AG04449 (cell line): ENCODE data around the gene LRRC3C.

Experiments used
- CTCF ChIA-PET: fragments of 350-600 bp; formaldehyde crosslinking; extraction: SDS; loops from one replicate; lab custom pipeline; 2021; ENCODE audit warnings: antibody characterized with exemption; lab: Yijun Ruan, JAX
- POLR2A ChIA-PET: fragments of 400-600, 350-600 bp; formaldehyde crosslinking; extraction: SDS; loops from one replicate; lab custom pipeline; 2020; ENCODE audit warnings: antibody characterized with exemption, inconsistent platforms; lab: Yijun Ruan, JAX
- DNase-seq: peaks from one replicate; pipeline ENCODE4 v3.0.0-alpha.2; 2010; ENCODE audit warnings: low read depth, low spot score
- H3K4me3 ChIP-seq: 2 replicates; pipeline ENCODE4 v1.5.1; 2011; ENCODE audit warnings: low read depth, mild to moderate bottlenecking, control low read depth, low read length
- TF ChIP-seq, protein P1 (sequence below): IDR thresholded peaks from one replicate; pipeline ENCODE4 v1.5.1; 2011; ENCODE audit warnings: mild to moderate bottlenecking, moderate library complexity, low read length, control low read depth, inconsistent platforms; ENCODE audit not compliant: insufficient read depth; ENCODE audit errors: missing control alignments

The LRRC3C gene

GRCh38 chr17:39966771-39967170 is 39.2 kb downstream of the LRRC3C start:
- no peak for DNase-seq
- H3K4me3 ChIP-seq: no peak overlapping the region
- POLR2A ChIA-PET: no interaction called here
- TF ChIP-seq, protein P1, sequence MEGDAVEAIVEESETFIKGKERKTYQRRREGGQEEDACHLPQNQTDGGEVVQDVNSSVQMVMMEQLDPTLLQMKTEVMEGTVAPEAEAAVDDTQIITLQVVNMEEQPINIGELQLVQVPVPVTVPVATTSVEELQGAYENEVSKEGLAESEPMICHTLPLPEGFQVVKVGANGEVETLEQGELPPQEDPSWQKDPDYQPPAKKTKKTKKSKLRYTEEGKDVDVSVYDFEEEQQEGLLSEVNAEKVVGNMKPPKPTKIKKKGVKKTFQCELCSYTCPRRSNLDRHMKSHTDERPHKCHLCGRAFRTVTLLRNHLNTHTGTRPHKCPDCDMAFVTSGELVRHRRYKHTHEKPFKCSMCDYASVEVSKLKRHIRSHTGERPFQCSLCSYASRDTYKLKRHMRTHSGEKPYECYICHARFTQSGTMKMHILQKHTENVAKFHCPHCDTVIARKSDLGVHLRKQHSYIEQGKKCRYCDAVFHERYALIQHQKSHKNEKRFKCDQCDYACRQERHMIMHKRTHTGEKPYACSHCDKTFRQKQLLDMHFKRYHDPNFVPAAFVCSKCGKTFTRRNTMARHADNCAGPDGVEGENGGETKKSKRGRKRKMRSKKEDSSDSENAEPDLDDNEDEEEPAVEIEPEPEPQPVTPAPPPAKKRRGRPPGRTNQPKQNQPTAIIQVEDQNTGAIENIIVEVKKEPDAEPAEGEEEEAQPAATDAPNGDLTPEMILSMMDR: no peak
- CTCF ChIA-PET: interaction anchor here (18.6 to 23.7 kb wide), 2 partner anchors 7 to 9 kb away, joined by 450 read pairs; partner anchors contain the start of genes GSDMA and PSMD3

- ChIA-PET POLR2A (interaction anchor here (0.9 kb wide), 1 partner anchor 12 kb away, joined by 3 read pairs; the partner anchor contains the start of gene PSMD3), CTCF (interaction anchor here (1.8 to 23.7 kb wide), 3 partner anchors 7 to 96 kb away, joined by 6 to 450 read pairs (median 450); partner anchors contain the start of genes GSDMA and PSMD3)
- no peak for DNase-seq
- TF ChIP-seq, protein P1: no peak
- H3K4me3 ChIP-seq: no peak overlapping the region
Measured at GRCh38 chr17:39968761-39969160, 41.2 kb downstream of the LRRC3C start.

GRCh38 chr17:39969375-39969774 is 41.8 kb downstream of the LRRC3C start:
- TF ChIP-seq, protein P1: no peak
- no peak overlapping the region for H3K4me3 ChIP-seq
- ChIA-PET CTCF (interaction anchor here (1.8 to 23.7 kb wide), 3 partner anchors 6 to 96 kb away, joined by 6 to 450 read pairs (median 450); partner anchors contain the start of genes GSDMA and PSMD3), POLR2A (no interaction called here)
- DNase-seq: no peak

- TF ChIP-seq, protein P1: no peak
- ChIA-PET CTCF (interaction anchor here (0.9 to 23.7 kb wide), 3 partner anchors 10 to 56 kb away, joined by 3 to 450 read pairs (median 15); partner anchors contain the start of genes GSDMA and PSMD3), POLR2A (no interaction called here)
- no peak for DNase-seq
- H3K4me3 ChIP-seq: no peak overlapping the region
Measured at GRCh38 chr17:39970157-39970692, 42.7 kb downstream of the LRRC3C start.

DNA sequence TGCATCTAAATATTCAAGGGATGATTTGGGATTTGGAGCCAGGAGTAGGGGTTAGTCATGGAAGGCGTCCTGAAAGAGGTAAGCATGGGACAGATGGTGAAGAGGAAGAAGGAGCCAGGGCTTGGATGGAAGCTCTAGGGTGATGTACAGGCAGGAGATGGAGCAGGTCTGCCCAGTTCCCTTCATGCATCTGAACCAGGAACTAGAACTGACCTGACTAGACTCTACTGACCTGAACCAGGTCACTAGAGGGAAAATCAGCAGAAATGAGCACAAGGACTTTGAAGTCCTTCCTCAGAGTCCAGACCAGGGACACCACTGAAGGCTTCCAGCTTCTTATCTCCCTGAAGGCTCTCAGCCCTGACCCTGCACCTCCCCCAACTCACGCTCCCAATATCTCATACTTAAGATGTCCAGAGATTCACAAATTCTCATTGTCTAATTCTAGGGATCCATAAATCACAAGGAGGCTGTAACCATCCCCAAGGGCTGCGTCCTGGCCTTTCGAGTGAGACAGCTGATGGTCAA is 43.6 kb downstream of the LRRC3C start:
- POLR2A ChIA-PET: no interaction called here
- DNase-seq: no peak
- H3K4me3 ChIP-seq: no peak overlapping the region
- CTCF ChIA-PET: interaction anchor here (0.9 to 23.7 kb wide), 3 partner anchors 9 to 55 kb away, joined by 3 to 450 read pairs (median 15); partner anchors contain the start of genes GSDMA and PSMD3
- TF ChIP-seq, protein P1: no peak

DNA sequence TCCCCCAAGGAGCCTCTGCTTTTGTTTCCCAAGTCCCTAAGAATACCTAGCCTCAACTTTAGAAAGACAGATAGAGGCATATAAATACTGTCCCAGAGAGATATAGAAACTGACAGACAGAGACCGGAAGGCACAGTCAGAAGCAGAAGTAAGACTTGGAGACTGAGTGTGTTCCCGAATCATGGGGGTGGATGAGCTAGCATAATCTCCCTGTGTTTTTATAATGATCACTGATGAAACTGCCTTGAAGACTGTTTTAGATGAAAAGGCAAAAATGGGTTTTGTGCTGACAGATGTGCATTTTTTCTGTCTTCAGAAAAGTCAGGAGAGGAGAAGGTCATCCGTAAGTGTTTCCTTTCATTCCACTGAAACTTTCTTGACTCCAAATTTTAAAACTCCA is 44.7 kb downstream of the LRRC3C start:
- TF ChIP-seq, protein P1: no peak
- POLR2A ChIA-PET: no interaction called here
- DNase-seq: no peak
- no peak overlapping the region for H3K4me3 ChIP-seq
- CTCF ChIA-PET: interaction anchor here (1.3 to 23.7 kb wide), 3 partner anchors 8 to 34 kb away, joined by 3 to 450 read pairs (median 15); partner anchors contain the start of genes GSDMA and PSMD3
